H1 (cell line): ENCODE results near the gene SH3PXD2B. TPM values are rescaled to one million over a fixed set of nuclear protein-coding genes. Genes with fewer than 3 reads are reported as not detected.

Source experiments
- CTCF ChIA-PET: fragments of 300-600 bp; sonication (Branson Sonifier 250); formaldehyde crosslinking; loops from one replicate; lab custom pipeline; 2021; ENCODE audit not compliant: partially characterized antibody; lab: Charles Lee
- POLR2A ChIA-PET: fragments of 300-600 bp; sonication (Branson Sonifier 250); formaldehyde crosslinking; loops from one replicate; lab custom pipeline; 2021; ENCODE audit warnings: inconsistent platforms; ENCODE audit not compliant: partially characterized antibody; lab: Charles Lee
- DNase-seq, 2 experiments: peaks; one replicate each; pipeline versions ENCODE4 v3.0.0 to v3.0.0-alpha.2; 2010 to 2022; ENCODE audit warnings: low spot score in 2 of 2, low read depth in 1 of 2, mixed read lengths in 1 of 2
- FAIRE-seq: peaks from 2 replicates; lab custom pipeline; 2011; peaks lifted over from hg19 to GRCh38; lab: Jason Lieb, UNC
- H2AFZ ChIP-seq: 2 replicates; pipeline ENCODE4 v1.8.1; 2012; ENCODE audit warnings: low read length, inconsistent platforms
- H2AK5ac ChIP-seq: 2 replicates; pipeline ENCODE4 v1.6.1; 2013; ENCODE audit warnings: low read depth, low read length
- H2BK120ac ChIP-seq: replicated peaks from 2 replicates; pipeline ENCODE3; 2013; ENCODE audit warnings: low read depth, low read length, inconsistent platforms
- H2BK12ac ChIP-seq: 2 replicates; pipeline ENCODE4 v1.6.1; 2013; ENCODE audit warnings: low read depth, low read length
- H2BK15ac ChIP-seq: 2 replicates; pipeline ENCODE4 v1.6.1; 2013; ENCODE audit warnings: low read length
- H2BK20ac ChIP-seq: 2 replicates; pipeline ENCODE4 v1.6.1; 2013; ENCODE audit warnings: low read length
- H2BK5ac ChIP-seq: 2 replicates; pipeline ENCODE4 v1.6.1; 2013; ENCODE audit warnings: low read depth, low read length
- H3K14ac ChIP-seq: 2 replicates; pipeline ENCODE4 v1.6.1; 2013; ENCODE audit warnings: inconsistent platforms; ENCODE audit not compliant: insufficient read length
- H3K18ac ChIP-seq: 2 replicates; pipeline ENCODE4 v1.6.1; 2013; ENCODE audit warnings: low read length; ENCODE audit errors: extremely low read depth
- H3K23ac ChIP-seq: 2 replicates; pipeline ENCODE4 v1.6.1; 2013; ENCODE audit warnings: inconsistent platforms; ENCODE audit not compliant: insufficient read length
- H3K23me2 ChIP-seq: 2 replicates; pipeline ENCODE4 v1.6.1; 2013; ENCODE audit warnings: low read depth, low read length
- H3K27ac ChIP-seq: 2 replicates; pipeline ENCODE4 v1.6.1; 2011; ENCODE audit warnings: low read depth, low read length, inconsistent platforms
- H3K27me3 ChIP-seq, 4 experiments: replicated peaks in 1 of 4; 1 replicate in 1 of 4; 2 replicates in 3 of 4; pipeline versions ENCODE4 v1.6.1 to v1.8.1; 2011 to 2013; ENCODE audit warnings: low read length in 3 of 4, mild to moderate bottlenecking in 3 of 4, inconsistent platforms in 2 of 4, mixed read lengths in 2 of 4, moderate library complexity in 1 of 4; ENCODE audit not compliant: control insufficient read depth in 3 of 4, insufficient read depth in 3 of 4; ENCODE audit errors: extremely low read depth in 1 of 4
- H3K36me3 ChIP-seq, 4 experiments: 2 replicates each; pipeline versions ENCODE4 v1.6.1 to v1.8.1; 2011 to 2013; ENCODE audit warnings: mild to moderate bottlenecking in 4 of 4, low read length in 3 of 4, moderate library complexity in 2 of 4, control low read depth in 1 of 4, inconsistent platforms in 1 of 4; ENCODE audit not compliant: insufficient read depth in 4 of 4, control insufficient read depth in 2 of 4
- H3K4ac ChIP-seq: replicated peaks from 2 replicates; pipeline ENCODE3; 2013; ENCODE audit warnings: low read length, low read depth, mixed read lengths, inconsistent platforms; ENCODE audit not compliant: insufficient read length
- H3K4me1 ChIP-seq, 4 experiments: replicated peaks in 1 of 4; 1 replicate in 1 of 4; 2 replicates in 3 of 4; pipeline versions ENCODE4 v1.6.1 to v1.8.1; 2011 to 2013; ENCODE audit warnings: low read length in 3 of 4, inconsistent platforms in 2 of 4, mixed read lengths in 1 of 4; ENCODE audit not compliant: insufficient read depth in 4 of 4, control insufficient read depth in 3 of 4
- H3K4me2 ChIP-seq, 2 experiments: 2 replicates each; pipeline versions ENCODE4 v1.6.1 to v1.8.1; 2011 to 2013; ENCODE audit warnings: low read depth in 2 of 2, low read length in 2 of 2, control low read depth in 1 of 2, inconsistent platforms in 1 of 2, mild to moderate bottlenecking in 1 of 2; ENCODE audit not compliant: insufficient read depth in 1 of 2
- H3K4me3 ChIP-seq, 4 experiments: fragments of 200-600, 300-600 bp in 1 of 4; sonication (generic), shearing (Covaris generic), sonication (Bioruptor Twin) in 1 of 4; 2 replicates each; pipeline versions ENCODE4 v1.5.1 to v1.8.1; 2011 to 2016; ENCODE audit warnings: low read length in 4 of 4, low read depth in 3 of 4, control low read depth in 2 of 4, inconsistent platforms in 2 of 4, mild to moderate bottlenecking in 2 of 4, mixed read lengths in 1 of 4, moderate library complexity in 1 of 4; ENCODE audit not compliant: insufficient read depth in 2 of 4; ENCODE audit errors: extremely low read depth in 1 of 4
- H3K56ac ChIP-seq: replicated peaks from 2 replicates; pipeline ENCODE3; 2013; ENCODE audit warnings: low read depth, mild to moderate bottlenecking, mixed read lengths, low read length, inconsistent platforms; ENCODE audit not compliant: insufficient read length
- H3K79me1 ChIP-seq: 2 replicates; pipeline ENCODE4 v1.6.1; 2013; ENCODE audit warnings: low read depth, low read length, control low read depth
- H3K79me2 ChIP-seq, 2 experiments: 2 replicates each; pipeline versions ENCODE4 v1.6.1 to v1.8.1; 2012 to 2013; ENCODE audit warnings: low read length in 2 of 2, mild to moderate bottlenecking in 2 of 2, inconsistent platforms in 1 of 2; ENCODE audit not compliant: insufficient read depth in 2 of 2, control insufficient read depth in 1 of 2
- H3K9ac ChIP-seq, 4 experiments: replicated peaks in 1 of 4; 1 replicate in 1 of 4; 2 replicates in 3 of 4; pipeline versions ENCODE4 v1.6.1 to v1.8.1; 2011 to 2013; ENCODE audit warnings: low read depth in 3 of 4, low read length in 3 of 4, control low read depth in 2 of 4, mild to moderate bottlenecking in 2 of 4, moderate library complexity in 2 of 4, inconsistent platforms in 1 of 4; ENCODE audit errors: extremely low read depth in 1 of 4
- H3K9me3 ChIP-seq, 2 experiments: 2 replicates each; pipeline versions ENCODE4 v1.6.1 to v1.8.1; 2012 to 2013; ENCODE audit warnings: mild to moderate bottlenecking in 2 of 2, moderate library complexity in 2 of 2, control low read depth in 1 of 2, inconsistent platforms in 1 of 2, low read depth in 1 of 2, low read length in 1 of 2, mixed read lengths in 1 of 2; ENCODE audit not compliant: insufficient read depth in 2 of 2
- H4K20me1 ChIP-seq, 2 experiments: replicated peaks in 1 of 2; 2 replicates each; pipeline versions ENCODE3 to v1.8.1; 2011 to 2013; ENCODE audit warnings: inconsistent platforms in 2 of 2, low read length in 2 of 2, mild to moderate bottlenecking in 1 of 2; ENCODE audit not compliant: insufficient read depth in 2 of 2, control insufficient read depth in 1 of 2
- H4K5ac ChIP-seq: 2 replicates; pipeline ENCODE4 v1.6.1; 2013; ENCODE audit warnings: low read length, low read depth, mixed read lengths, inconsistent platforms; ENCODE audit not compliant: insufficient read length
- H4K8ac ChIP-seq: 2 replicates; pipeline ENCODE4 v1.8.0; 2013; ENCODE audit warnings: mild to moderate bottlenecking, moderate library complexity, low read length, inconsistent platforms; ENCODE audit not compliant: insufficient read depth; ENCODE audit errors: extremely low read depth
- H4K91ac ChIP-seq: replicated peaks from 2 replicates; pipeline ENCODE3; 2013; ENCODE audit warnings: low read length, mixed read lengths, inconsistent platforms; ENCODE audit not compliant: insufficient read length
- EP300 ChIP-seq, 2 experiments: IDR thresholded peaks; 1 replicate in 1 of 2; 2 replicates in 1 of 2; pipeline ENCODE4 v1.6.1; 2011 to 2012; ENCODE audit warnings: low read depth in 2 of 2, low read length in 2 of 2, mild to moderate bottlenecking in 2 of 2, borderline replicate concordance in 1 of 2, inconsistent platforms in 1 of 2, moderate library complexity in 1 of 2
- EZH2 ChIP-seq: fragments of 200-600 bp; sonication (generic); IDR thresholded peaks from 2 replicates; pipeline ENCODE4 v1.7.1; 2012; ENCODE audit warnings: low read depth, mild to moderate bottlenecking, moderate library complexity, low read length, inconsistent platforms; ENCODE audit not compliant: severe bottlenecking
- GABPA ChIP-seq: IDR thresholded peaks from 2 replicates; pipeline ENCODE4 v1.6.1; 2011; ENCODE audit warnings: mild to moderate bottlenecking, low read length, moderate library complexity, borderline replicate concordance; ENCODE audit not compliant: insufficient read depth
- HDAC2 ChIP-seq, 2 experiments: fragments of 300-600 bp in 1 of 2; sonication (generic) in 1 of 2; IDR thresholded peaks; 2 replicates each; pipeline ENCODE4 v1.6.1; 2011 to 2012; ENCODE audit warnings: low read depth in 2 of 2, low read length in 2 of 2, mild to moderate bottlenecking in 2 of 2, moderate library complexity in 2 of 2, borderline replicate concordance in 1 of 2, inconsistent platforms in 1 of 2
- JUND ChIP-seq: IDR thresholded peaks from 2 replicates; pipeline ENCODE4 v1.6.1; 2011; ENCODE audit warnings: mild to moderate bottlenecking, improper control_type of control experiment, low read length
- NANOG ChIP-seq: IDR thresholded peaks from 2 replicates; pipeline ENCODE4 v1.6.1; 2011; ENCODE audit warnings: low read length, low read depth, mild to moderate bottlenecking, inconsistent platforms; ENCODE audit not compliant: insufficient read depth, poor library complexity, severe bottlenecking
- RBBP5 ChIP-seq: IDR thresholded peaks from 2 replicates; pipeline ENCODE4 v1.7.1; 2012; ENCODE audit warnings: low read depth, mild to moderate bottlenecking, inconsistent platforms, low read length, moderate library complexity, borderline replicate concordance
- RFX5 ChIP-seq: IDR thresholded peaks from 2 replicates; pipeline ENCODE4 v1.6.1; 2011; ENCODE audit warnings: low read depth, low read length, improper control_type of control experiment, borderline replicate concordance
- SP2 ChIP-seq: IDR thresholded peaks from 2 replicates; pipeline ENCODE4 v1.6.1; 2012; ENCODE audit warnings: mild to moderate bottlenecking, low read length, inconsistent platforms
- TBP ChIP-seq: IDR thresholded peaks from 2 replicates; pipeline ENCODE4 v1.6.1; 2011; ENCODE audit warnings: low read depth, low read length, improper control_type of control experiment
- WGBS, 2 experiments: shearing (Covaris generic) in 1 of 2; methylation state at CpG; one replicate each; pipeline versions ENCODE4 v1.1.6 to v1.1.7; 2013 to 2015; ENCODE audit warnings: low lambda C conversion rate in 2 of 2, mixed read lengths in 2 of 2, inconsistent platforms in 1 of 2, low coverage in 1 of 2, missing lambda C conversion rate in 1 of 2; ENCODE audit not compliant: insufficient replicate concordance in 2 of 2, insufficient coverage in 1 of 2, insufficient read length in 1 of 2; ENCODE audit errors: extremely low coverage in 1 of 2, missing lambda C conversion rate in 1 of 2; 5-methylcytosine and 5-hydroxymethylcytosine counted together
- polyA plus RNA-seq, 7 experiments: library from polyadenylated mRNA; depleted of rRNA in 3 of 7; stranded (reverse) in 5 of 7; unstranded in 2 of 7; fragments of >200 nt in 5 of 7; fragments of 200-250 nt in 2 of 7; gene quantifications; 1 replicate in 5 of 7; 2 replicates in 1 of 7; 4 replicates in 1 of 7; pipeline versions ENCODE4 v1.2.1 to v1.2.3, GENCODE V29; 2011 to 2013; ENCODE audit warnings: missing spikeins in 2 of 7, mixed read lengths in 2 of 7
- total RNA-seq: library from RNA; stranded (reverse); fragmentation: NEBNext Ultra II Directional; extraction: Animal tissue kit (Norgen Biotek cat#: 25700); gene quantifications from 2 replicates; pipeline ENCODE4 v1.2.1, GENCODE V29; 2021
- TF ChIP-seq, protein P1 (sequence below): IDR thresholded peaks from 2 replicates; pipeline ENCODE4 v1.6.1; 2012; ENCODE audit warnings: low read length, inconsistent platforms

The SH3PXD2B gene
- total and polyA plus RNA-seq, 2 of the 8 experiments (the other 6 are each of a cell fraction or from before 2014, with no cell fraction given): 32.9 to 72.9 TPM

DNA sequence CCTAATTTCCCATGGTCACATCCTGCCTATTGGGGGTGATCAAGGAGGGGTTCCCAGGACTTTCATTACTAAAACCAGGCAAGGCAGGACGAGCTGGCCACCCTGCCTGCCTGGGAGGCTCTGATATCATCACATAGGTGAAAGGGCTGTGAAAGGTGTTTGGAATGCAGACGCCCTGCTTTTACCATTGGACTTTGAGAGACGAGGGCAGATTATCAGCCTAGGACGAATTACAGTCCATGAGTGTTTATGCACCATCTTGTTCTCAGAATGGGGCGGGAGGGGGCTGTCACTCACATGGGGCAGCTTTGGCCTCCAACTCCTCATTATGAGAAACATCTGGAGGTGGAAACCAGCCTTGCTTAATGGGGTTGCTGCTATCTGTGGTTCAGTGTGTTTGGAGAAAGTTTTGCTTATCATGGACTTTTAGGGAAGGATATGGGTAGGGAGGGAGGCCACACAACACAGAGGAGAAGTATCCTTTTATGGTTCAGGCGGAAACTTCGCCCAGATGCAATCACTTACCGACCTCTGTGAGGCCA lies 101.0 kb downstream of the SH3PXD2B start:
- H2BK12ac ChIP-seq: no peak overlapping the region
- no peaks in the 10 kb centered on the region for H3K27me3 ChIP-seq
- no peak overlapping the region for H4K5ac ChIP-seq
- no peak overlapping the region for H2AFZ ChIP-seq
- no peak overlapping the region for H3K27ac ChIP-seq
- 88% methylated on average over 8 of the region's 8 CpGs; no CpG with 5 or more reads in 1 of the 2 experiments for WGBS, 2 experiments
- H3K79me2 ChIP-seq: no peaks in the 10 kb centered on the region
- POLR2A ChIA-PET: no interaction called here
- FAIRE-seq: no peak
- no peak overlapping the region for H3K14ac ChIP-seq
- CTCF ChIA-PET: interaction anchor here (1.0 kb wide), 1 partner anchor 349 kb away, joined by 3 read pairs; no protein-coding TSS in a partner anchor
- no peaks in the 10 kb centered on the region for H3K79me1 ChIP-seq
- H2BK120ac ChIP-seq: no peak overlapping the region
- no peak overlapping the region for H2BK20ac ChIP-seq
- no peak overlapping the region for H2AK5ac ChIP-seq
- H3K4me2 ChIP-seq: no peak overlapping the region
- no peak overlapping the region for H4K91ac ChIP-seq
- no peak overlapping the region for H2BK15ac ChIP-seq
- no peak overlapping the region for H3K23ac ChIP-seq
- no peak overlapping the region for H3K4me3 ChIP-seq
- H3K4me1 ChIP-seq: no peaks in the 10 kb centered on the region
- H3K18ac ChIP-seq: no peak overlapping the region
- no peaks in the 10 kb centered on the region for H3K9me3 ChIP-seq
- H3K9ac ChIP-seq: no peak overlapping the region
- H4K20me1 ChIP-seq: peaks cover 0 to 3% of the 10 kb centered on the region in 2 experiments
- no peak overlapping the region for H3K56ac ChIP-seq
- H3K4ac ChIP-seq: no peak overlapping the region
- no peaks in the 10 kb centered on the region for H3K23me2 ChIP-seq
- H2BK5ac ChIP-seq: no peak overlapping the region
- H3K36me3 ChIP-seq: peaks cover 12 to 54% (median 41%) of the 10 kb centered on the region in 4 experiments
- no peak overlapping the region for H4K8ac ChIP-seq
- no peak for DNase-seq
- TF ChIP-seq JUND (no peak), TBP (no peak), EZH2 (no peak), EP300 (IDR thresholded peaks at IDR 0.05; ENCODE audit: borderline replicate concordance in 1 of 2, low read depth in 2 of 2, low read length in 2 of 2) (no peak), SP2 (no peak), RFX5 (no peak), NANOG (no peak), HDAC2 (IDR thresholded peaks at IDR 0.05; ENCODE audit: borderline replicate concordance in 1 of 2, low read depth in 2 of 2, low read length in 2 of 2) (no peak), RBBP5 (no peak), GABPA (no peak)
- TF ChIP-seq, protein P1, sequence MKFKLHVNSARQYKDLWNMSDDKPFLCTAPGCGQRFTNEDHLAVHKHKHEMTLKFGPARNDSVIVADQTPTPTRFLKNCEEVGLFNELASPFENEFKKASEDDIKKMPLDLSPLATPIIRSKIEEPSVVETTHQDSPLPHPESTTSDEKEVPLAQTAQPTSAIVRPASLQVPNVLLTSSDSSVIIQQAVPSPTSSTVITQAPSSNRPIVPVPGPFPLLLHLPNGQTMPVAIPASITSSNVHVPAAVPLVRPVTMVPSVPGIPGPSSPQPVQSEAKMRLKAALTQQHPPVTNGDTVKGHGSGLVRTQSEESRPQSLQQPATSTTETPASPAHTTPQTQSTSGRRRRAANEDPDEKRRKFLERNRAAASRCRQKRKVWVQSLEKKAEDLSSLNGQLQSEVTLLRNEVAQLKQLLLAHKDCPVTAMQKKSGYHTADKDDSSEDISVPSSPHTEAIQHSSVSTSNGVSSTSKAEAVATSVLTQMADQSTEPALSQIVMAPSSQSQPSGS: no peak
